Measurements from ENCODE around the gene C3. TPM values are rescaled to one million over a fixed set of nuclear protein-coding genes. Genes with fewer than 3 reads are reported as not detected.
A peak's percentile ranks its signal among the peaks of the same experiment; 100 is the strongest.

Gene C3
- total and polyA plus RNA-seq, 2 donors from 2014 or later = 452 to 3,831 TPM

GRCh38 chr19:6767357-6768235 is 47.1 kb upstream of the C3 start, which contains the start of gene SH2D3A:
Gene SH2D3A, minus strand, starts transcription at chr19:6767435. Its CDS starts 3,687 bp downstream, at chr19:6763748.
- peak; percentile 0 for TF ChIP-seq CTCF (IDR thresholded peaks at IDR 0.05; ENCODE audit: borderline replicate concordance, extremely low read depth, insufficient read depth)
- intact Hi-C loops (cut with DNase I) = no loop called here
- no peaks in the 10 kb centered on the region for H3K9me3 ChIP-seq (ENCODE audit: control insufficient read depth in 2 of 3, insufficient read depth in 1 of 3, low read length in 3 of 3)
- H3K4me3 ChIP-seq (ENCODE audit: low read length in 3 of 3) = peak within 1 kb of the TSS; percentile 40 to 88 (median 73)
- H3K27ac ChIP-seq (ENCODE audit: low read depth in 2 of 2, low read length in 2 of 2) = peak within 1 kb of the TSS; percentile 60 to 77
- DNase-seq = peak; percentile 85 to 96 (median 88)
- peaks cover 0 to 13% (median 0%) of the 10 kb centered on the region in 3 donors for H3K4me1 ChIP-seq (ENCODE audit: control insufficient read depth in 2 of 3, insufficient read depth in 2 of 3, low read depth in 1 of 3, low read length in 3 of 3)
- peak within 1 kb of the TSS; percentile 26 to 83 (median 30) for H3K9ac ChIP-seq (ENCODE audit: low read length in 3 of 3)
- H3K36me3 ChIP-seq (ENCODE audit: control insufficient read depth in 2 of 3, insufficient read depth in 3 of 3, low read length in 3 of 3) = no peaks in the 10 kb centered on the region
- no peak for FAIRE-seq
- H3K27me3 ChIP-seq (ENCODE audit: control insufficient read depth, insufficient read depth, low read length) = no peaks in the 10 kb centered on the region

GRCh38 chr19:6767081-6767356 is 46.6 kb upstream of the C3 start:
- Histone ChIP-seq H3K4me3 (ENCODE audit: low read length in 3 of 3) (peak overlapping the region; percentile 40 to 88 (median 73)), H3K27me3 (ENCODE audit: control insufficient read depth, insufficient read depth, low read length) (no peaks in the 10 kb centered on the region), H3K36me3 (ENCODE audit: control insufficient read depth in 2 of 3, insufficient read depth in 3 of 3, low read length in 3 of 3) (no peaks in the 10 kb centered on the region), H3K27ac (ENCODE audit: low read depth in 2 of 2, low read length in 2 of 2) (peak overlapping the region; percentile 41 to 60), H3K9me3 (ENCODE audit: control insufficient read depth in 2 of 3, insufficient read depth in 1 of 3, low read length in 3 of 3) (no peaks in the 10 kb centered on the region), H3K4me1 (ENCODE audit: control insufficient read depth in 2 of 3, insufficient read depth in 2 of 3, low read depth in 1 of 3, low read length in 3 of 3) (peaks cover 0 to 13% (median 0%) of the 10 kb centered on the region in 3 donors), H3K9ac (ENCODE audit: low read length in 3 of 3) (peak overlapping the region; percentile 26 to 83 (median 30))
- no peak for TF ChIP-seq CTCF (IDR thresholded peaks at IDR 0.05; ENCODE audit: borderline replicate concordance, extremely low read depth, insufficient read depth)
- FAIRE-seq = no peak
- peak in 1 of 5 donors; percentile 55 for DNase-seq
- intact Hi-C loops (cut with DNase I) = no loop called here

- no peaks in the 10 kb centered on the region for H3K36me3 ChIP-seq (ENCODE audit: control insufficient read depth in 2 of 3, insufficient read depth in 3 of 3, low read length in 3 of 3)
- H3K4me1 ChIP-seq (ENCODE audit: control insufficient read depth in 2 of 3, insufficient read depth in 2 of 3, low read depth in 1 of 3, low read length in 3 of 3) = peaks cover 0 to 13% (median 0%) of the 10 kb centered on the region in 3 donors
- no peak for FAIRE-seq
- TF ChIP-seq CTCF (IDR thresholded peaks at IDR 0.05; ENCODE audit: borderline replicate concordance, extremely low read depth, insufficient read depth) = no peak
- peak overlapping the region; percentile 40 to 88 (median 73) for H3K4me3 ChIP-seq (ENCODE audit: low read length in 3 of 3)
- peak overlapping the region; percentile 60 to 77 for H3K27ac ChIP-seq (ENCODE audit: low read depth in 2 of 2, low read length in 2 of 2)
- no peaks in the 10 kb centered on the region for H3K9me3 ChIP-seq (ENCODE audit: control insufficient read depth in 2 of 3, insufficient read depth in 1 of 3, low read length in 3 of 3)
- H3K9ac ChIP-seq (ENCODE audit: low read length in 3 of 3) = peak overlapping the region; percentile 26 to 83 (median 30)
- no peaks in the 10 kb centered on the region for H3K27me3 ChIP-seq (ENCODE audit: control insufficient read depth, insufficient read depth, low read length)
- intact Hi-C loops (cut with DNase I) = no loop called here
- no peak for DNase-seq
Measured at GRCh38 chr19:6766357-6767080, 46.1 kb upstream of the C3 start.

All from kidney (tissue), 14 donors.